ENCODE results near the gene GABPB2. TPM values are rescaled to one million over a fixed set of nuclear protein-coding genes. Genes with fewer than 3 reads are reported as not detected.

Gene GABPB2
- total RNA-seq, 1 donor from 2014 or later: 3.7 TPM

- DNase-seq (ENCODE audit: low read depth): no peak
- no peak for TF ChIP-seq CTCF (IDR thresholded peaks at IDR 0.05; ENCODE audit: insufficient read depth, low read length, poor library complexity, severe bottlenecking)
- no peaks in the 10 kb centered on the region for H3K36me3 ChIP-seq (ENCODE audit: control insufficient read depth, insufficient read depth, low read length)
- no peak overlapping the region for H3K4me3 ChIP-seq (ENCODE audit: low read depth, low read length)
- peaks cover 14% of the 10 kb centered on the region for H3K27me3 ChIP-seq (ENCODE audit: control insufficient read depth, insufficient read depth, low read length)
Observed at GRCh38 chr1:151135433-151136385, 65.1 kb downstream of the GABPB2 start.

GRCh38 chr1:151137789-151138188 lies 67.2 kb downstream of the GABPB2 start:
- Histone ChIP-seq H3K27me3 (ENCODE audit: control insufficient read depth, insufficient read depth, low read length) (peaks cover 5% of the 10 kb centered on the region), H3K36me3 (ENCODE audit: control insufficient read depth, insufficient read depth, low read length) (no peaks in the 10 kb centered on the region), H3K4me3 (ENCODE audit: low read depth, low read length) (no peak overlapping the region)
- no peak for TF ChIP-seq CTCF (IDR thresholded peaks at IDR 0.05; ENCODE audit: insufficient read depth, low read length, poor library complexity, severe bottlenecking)
- DNase-seq (ENCODE audit: low read depth): no peak

GRCh38 chr1:151142411-151143056 lies 72.0 kb downstream of the GABPB2 start:
- DNase-seq (ENCODE audit: low read depth): no peak
- Histone ChIP-seq H3K36me3 (ENCODE audit: control insufficient read depth, insufficient read depth, low read length) (no peaks in the 10 kb centered on the region), H3K27me3 (ENCODE audit: control insufficient read depth, insufficient read depth, low read length) (peaks cover 3% of the 10 kb centered on the region), H3K4me3 (ENCODE audit: low read depth, low read length) (no peak overlapping the region)
- TF ChIP-seq CTCF (IDR thresholded peaks at IDR 0.05; ENCODE audit: insufficient read depth, low read length, poor library complexity, severe bottlenecking): no peak

- Histone ChIP-seq H3K36me3 (ENCODE audit: control insufficient read depth, insufficient read depth, low read length) (no peaks in the 10 kb centered on the region), H3K4me3 (ENCODE audit: low read depth, low read length) (no peak overlapping the region), H3K27me3 (ENCODE audit: control insufficient read depth, insufficient read depth, low read length) (peaks cover 3% of the 10 kb centered on the region)
- DNase-seq (ENCODE audit: low read depth): no peak
- no peak for TF ChIP-seq CTCF (IDR thresholded peaks at IDR 0.05; ENCODE audit: insufficient read depth, low read length, poor library complexity, severe bottlenecking)
Observed at GRCh38 chr1:151143057-151143435, 72.5 kb downstream of the GABPB2 start.

- peaks cover 3% of the 10 kb centered on the region for H3K27me3 ChIP-seq (ENCODE audit: control insufficient read depth, insufficient read depth, low read length)
- DNase-seq (ENCODE audit: low read depth): no peak
- no peaks in the 10 kb centered on the region for H3K36me3 ChIP-seq (ENCODE audit: control insufficient read depth, insufficient read depth, low read length)
- no peak overlapping the region for H3K4me3 ChIP-seq (ENCODE audit: low read depth, low read length)
- no peak for TF ChIP-seq CTCF (IDR thresholded peaks at IDR 0.05; ENCODE audit: insufficient read depth, low read length, poor library complexity, severe bottlenecking)
Observed at GRCh38 chr1:151143986-151144385, 73.4 kb downstream of the GABPB2 start.

All from kidney epithelial cell (primary cell).